Measurements from ENCODE around the gene IQSEC1. TPM values are rescaled to one million over a fixed set of nuclear protein-coding genes. Genes with fewer than 3 reads are reported as not detected.
A peak's percentile ranks its signal among the peaks of the same experiment; 100 is the strongest.

IQSEC1 gene
- total RNA-seq, 1 experiment from 2014 or later = 28.1 TPM

DNA sequence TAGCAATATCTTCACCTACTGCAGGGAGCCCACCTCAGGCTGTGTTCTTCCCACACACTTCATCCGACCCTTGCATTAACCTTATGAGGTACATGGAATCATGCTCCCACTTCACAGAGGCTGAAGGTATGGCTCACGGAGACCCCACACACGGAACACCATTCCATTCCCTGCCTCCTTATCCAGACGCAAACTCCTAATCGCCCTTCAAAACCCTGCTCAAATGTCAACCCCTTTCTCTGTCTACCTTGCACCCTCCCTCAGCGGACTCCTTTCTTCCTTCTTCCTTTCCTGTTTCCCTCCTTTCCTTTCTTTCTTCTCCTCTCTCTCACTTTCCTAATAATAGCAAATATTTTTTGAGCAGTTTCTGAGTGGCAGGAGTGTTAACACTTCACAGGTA is 23.8 kb downstream of the IQSEC1 start:
- H3K36me3 ChIP-seq (ENCODE audit: control insufficient read depth in 1 of 2, insufficient read depth in 2 of 2, low read length in 2 of 2) = no peaks in the 10 kb centered on the region
- no peak overlapping the region for H3K27ac ChIP-seq (ENCODE audit: low read depth, low read length)
- ChIA-PET CTCF (no interaction called here), RAD21 (ENCODE audit: low non-redundant PET in 1 of 2, low total read pairs in 2 of 2, uncharacterized antibody in 2 of 2, unreplicated experiment in 2 of 2) (no interaction called here), POLR2A (no interaction called here)
- H3K9me2 ChIP-seq (ENCODE audit: insufficient read depth) = no peaks in the 10 kb centered on the region
- no peak overlapping the region for H2AFZ ChIP-seq (ENCODE audit: low read depth, low read length, poor library complexity, severe bottlenecking)
- H3K4me3 ChIP-seq (replicated peaks in 1 of 2; ENCODE audit: low read depth in 1 of 2, low read length in 2 of 2) = no peak overlapping the region
- H3K4me1 ChIP-seq (ENCODE audit: control insufficient read depth in 1 of 2, insufficient read depth in 2 of 2, low read length in 2 of 2) = no peaks in the 10 kb centered on the region
- H3K9ac ChIP-seq (ENCODE audit: low read length) = no peak overlapping the region
- no peaks in the 10 kb centered on the region for H3K9me3 ChIP-seq (ENCODE audit: control insufficient read depth in 1 of 2, insufficient read depth in 1 of 2, low read depth in 1 of 2, low read length in 2 of 2)
- no peaks in the 10 kb centered on the region for H3K79me2 ChIP-seq (ENCODE audit: insufficient read depth, low read length)
- TF ChIP-seq JUND (IDR thresholded peaks at IDR 0.05) = no peak
- TF ChIP-seq FOSL1 (IDR thresholded peaks at IDR 0.05; ENCODE audit: low read depth) = no peak
- no peak for TF ChIP-seq ZNF274 (IDR thresholded peaks at IDR 0.05; ENCODE audit: low read depth, low read length)
- intact Hi-C loops (cut with micrococcal nuclease) = no loop called here
- BruUV-seq (replicated peaks) = no TSS peak
- H3K27me3 ChIP-seq (ENCODE audit: insufficient read depth, low read length) = no peaks in the 10 kb centered on the region
- ATAC-seq (no peak), DNase-seq (ENCODE audit: low read depth, low spot score) (no peak)
- H3K4me2 ChIP-seq (ENCODE audit: low read length) = no peak overlapping the region
- H4K20me1 ChIP-seq (ENCODE audit: insufficient read depth) = no peaks in the 10 kb centered on the region

DNA sequence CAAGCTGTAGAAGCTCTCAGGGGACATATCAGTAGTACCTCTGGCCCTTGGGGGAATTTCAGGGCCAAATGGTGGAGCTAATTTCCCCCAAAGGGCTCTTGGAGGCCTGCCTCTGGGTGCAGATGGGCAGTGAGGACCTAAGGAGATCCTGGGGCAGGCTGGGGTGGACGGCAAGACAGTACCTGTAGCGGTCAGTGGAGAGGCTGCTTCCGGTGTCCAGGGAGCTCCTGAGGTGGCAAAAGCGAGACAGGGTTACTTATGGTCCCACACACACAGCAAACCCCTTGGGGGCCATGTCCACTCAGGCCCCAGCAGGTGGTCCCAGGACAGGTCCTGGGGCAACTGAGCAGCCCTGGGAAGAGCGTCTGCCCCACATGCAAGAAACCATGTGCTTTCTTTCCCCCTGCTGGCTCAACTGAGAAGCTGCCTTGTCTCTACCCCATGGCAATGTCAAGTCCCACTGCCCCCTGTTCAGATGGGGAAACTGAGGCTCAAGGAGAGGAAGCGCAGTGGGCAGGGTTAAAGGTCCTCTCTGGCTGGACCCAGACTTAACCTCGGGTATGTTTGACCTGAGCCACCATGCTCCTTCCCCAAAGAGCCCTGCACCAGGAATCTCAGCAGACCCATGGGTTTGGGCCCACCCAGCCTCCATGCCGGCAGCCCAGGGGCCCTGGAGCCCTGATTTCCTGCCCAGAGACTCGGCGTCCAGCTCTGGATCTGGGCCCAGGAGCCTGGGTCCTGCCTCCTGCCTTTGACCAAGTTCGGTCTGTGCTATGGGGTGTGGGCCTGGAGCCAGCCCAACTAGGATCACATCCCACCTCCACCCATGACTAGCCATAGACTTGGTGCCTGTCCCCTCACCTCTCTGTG is 25.7 kb downstream of the IQSEC1 start:
- Histone ChIP-seq H3K36me3 (ENCODE audit: control insufficient read depth in 1 of 2, insufficient read depth in 2 of 2, low read length in 2 of 2) (no peaks in the 10 kb centered on the region), H4K20me1 (ENCODE audit: insufficient read depth) (no peaks in the 10 kb centered on the region), H3K27ac (ENCODE audit: low read depth, low read length) (no peak overlapping the region), H3K9me3 (ENCODE audit: control insufficient read depth in 1 of 2, insufficient read depth in 1 of 2, low read depth in 1 of 2, low read length in 2 of 2) (no peaks in the 10 kb centered on the region), H3K9me2 (ENCODE audit: insufficient read depth) (no peaks in the 10 kb centered on the region), H3K27me3 (ENCODE audit: insufficient read depth, low read length) (no peaks in the 10 kb centered on the region), H2AFZ (ENCODE audit: low read depth, low read length, poor library complexity, severe bottlenecking) (no peak overlapping the region), H3K4me1 (ENCODE audit: control insufficient read depth in 1 of 2, insufficient read depth in 2 of 2, low read length in 2 of 2) (no peaks in the 10 kb centered on the region), H3K79me2 (ENCODE audit: insufficient read depth, low read length) (no peaks in the 10 kb centered on the region), H3K9ac (ENCODE audit: low read length) (no peak overlapping the region), H3K4me2 (ENCODE audit: low read length) (no peak overlapping the region), H3K4me3 (replicated peaks in 1 of 2; ENCODE audit: low read depth in 1 of 2, low read length in 2 of 2) (no peak overlapping the region)
- intact Hi-C loops (cut with micrococcal nuclease) = no loop called here
- ChIA-PET POLR2A (no interaction called here), CTCF (no interaction called here), RAD21 (ENCODE audit: low non-redundant PET in 1 of 2, low total read pairs in 2 of 2, uncharacterized antibody in 2 of 2, unreplicated experiment in 2 of 2) (no interaction called here)
- no TSS peak for BruUV-seq (replicated peaks)
- ATAC-seq = no peak
- TF ChIP-seq CTCF (IDR thresholded peaks at IDR 0.05 in 2 of 3, conservative IDR thresholded peaks at IDR 0.05 in 1 of 3; ENCODE audit: borderline replicate concordance in 1 of 3, insufficient read depth in 1 of 3, low read depth in 2 of 3, low read length in 2 of 3) (peak in 1 of 3 experiments; percentile 32; a peak in 2 of 6 replicates), POLR2A (IDR thresholded peaks at IDR 0.05; ENCODE audit: borderline replicate concordance, extremely low read depth, insufficient read depth, insufficient read length) (no peak)
- no peak for DNase-seq (ENCODE audit: low read depth, low spot score)
